HG02885 (cell line): ENCODE results near the gene PHKB.

Experiments used
- ATAC-seq: cut with Tn5 transposase; IDR thresholded peaks from one replicate; pipeline ENCODE4 v1.9.1; 2021; ENCODE audit warnings: mild to moderate bottlenecking; ENCODE audit not compliant: unreplicated experiment, poor library complexity

PHKB gene

GRCh38 chr16:47611848-47612493 lies 150.8 kb downstream of the PHKB start:
- no peak for ATAC-seq

DNA sequence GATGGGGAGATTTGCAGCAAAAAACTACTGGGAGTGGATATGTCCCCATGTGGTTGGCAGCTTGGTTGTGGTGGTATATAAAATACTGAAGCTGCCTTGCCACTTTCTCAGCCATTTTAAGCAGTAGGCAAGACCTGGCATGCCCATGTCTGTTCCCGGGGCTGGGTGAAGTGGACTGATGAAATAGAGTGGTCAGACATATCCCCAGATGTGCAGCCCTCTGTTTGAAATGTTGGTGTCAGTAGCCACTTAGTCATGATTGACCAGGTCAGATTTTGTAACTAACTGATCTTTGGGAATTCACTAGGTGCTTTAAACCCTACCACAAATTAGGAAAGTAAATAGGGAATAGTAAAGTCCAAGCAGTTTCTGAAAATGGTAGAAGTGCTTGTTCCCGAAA lies 151.6 kb downstream of the PHKB start:
- no peak for ATAC-seq

DNA sequence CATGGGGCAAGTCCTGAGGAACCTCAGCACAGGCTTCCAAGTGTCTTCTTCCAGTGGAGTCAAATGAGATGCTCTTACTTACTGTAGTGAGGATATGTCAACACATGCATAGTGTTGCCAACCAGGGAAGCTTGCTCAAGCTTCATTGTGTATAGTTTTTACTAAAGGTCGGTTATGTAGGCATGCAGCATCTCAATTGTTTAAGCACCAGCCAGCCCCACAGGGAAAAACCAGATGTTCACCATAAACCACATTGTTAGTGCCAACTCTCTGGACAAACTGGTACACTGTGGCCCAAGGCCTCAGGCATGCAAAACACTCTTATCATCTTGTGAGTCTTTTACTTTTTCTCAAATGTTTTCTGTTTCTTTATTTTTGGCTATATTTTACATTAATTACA lies 152.1 kb downstream of the PHKB start:
- no peak for ATAC-seq

GRCh38 chr16:47617732-47618131 lies 156.6 kb downstream of the PHKB start:
- no peak for ATAC-seq

GRCh38 chr16:47622451-47623176 lies 161.5 kb downstream of the PHKB start:
- no peak for ATAC-seq

GRCh38 chr16:47624563-47624962 lies 163.4 kb downstream of the PHKB start:
- ATAC-seq: no peak

- ATAC-seq: no peak
These were observed 164.0 kb downstream of the PHKB start for GRCh38 chr16:47625115-47625567.

DNA sequence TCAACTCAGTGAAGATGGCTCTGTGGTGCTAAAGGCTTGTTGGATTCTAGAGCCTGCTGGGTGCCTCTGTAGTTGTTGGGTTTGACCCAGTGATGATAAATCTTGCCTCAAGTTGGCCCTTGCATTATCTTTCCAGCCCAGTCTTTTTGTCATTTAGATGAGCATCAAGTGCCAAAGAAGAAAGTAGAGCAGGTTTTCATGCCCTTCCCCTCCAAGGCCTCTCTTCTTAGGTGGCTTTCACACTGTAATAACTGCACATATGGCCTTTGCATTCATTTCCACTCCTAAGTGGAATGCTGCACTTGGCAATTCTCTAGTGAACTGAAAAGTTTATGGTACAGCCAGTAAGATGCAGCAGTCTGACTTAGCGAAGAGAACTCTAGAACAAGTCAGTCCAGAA lies 165.1 kb downstream of the PHKB start:
- ATAC-seq: no peak

DNA sequence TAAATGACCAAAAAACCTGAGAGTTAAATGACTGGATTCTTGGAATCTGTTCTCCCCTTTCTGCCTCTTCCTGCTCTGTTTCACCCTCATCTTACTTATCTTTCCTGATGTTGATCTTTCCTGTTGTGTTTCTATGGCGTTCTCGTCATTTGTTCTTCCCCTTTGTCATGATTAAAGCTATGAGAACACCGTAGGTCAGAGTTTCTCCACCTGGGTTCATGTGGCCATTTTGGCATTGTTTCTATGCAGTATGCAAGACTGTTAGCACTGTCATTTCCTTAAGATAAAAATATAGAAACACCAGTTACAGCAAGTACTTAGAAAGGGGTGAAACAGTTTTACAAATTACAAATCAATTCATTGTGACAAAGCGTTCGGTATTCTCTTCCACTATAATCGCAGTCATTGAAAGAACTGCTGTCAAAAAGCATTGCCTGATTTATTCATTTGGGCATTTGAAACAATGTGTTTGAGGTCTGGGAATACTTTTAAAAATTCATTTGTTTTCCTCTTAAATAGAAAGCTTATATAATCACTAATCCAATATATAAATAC lies 166.0 kb downstream of the PHKB start:
- ATAC-seq: no peak

- no peak for ATAC-seq
These were observed 166.6 kb downstream of the PHKB start for GRCh38 chr16:47627721-47628120.

DNA sequence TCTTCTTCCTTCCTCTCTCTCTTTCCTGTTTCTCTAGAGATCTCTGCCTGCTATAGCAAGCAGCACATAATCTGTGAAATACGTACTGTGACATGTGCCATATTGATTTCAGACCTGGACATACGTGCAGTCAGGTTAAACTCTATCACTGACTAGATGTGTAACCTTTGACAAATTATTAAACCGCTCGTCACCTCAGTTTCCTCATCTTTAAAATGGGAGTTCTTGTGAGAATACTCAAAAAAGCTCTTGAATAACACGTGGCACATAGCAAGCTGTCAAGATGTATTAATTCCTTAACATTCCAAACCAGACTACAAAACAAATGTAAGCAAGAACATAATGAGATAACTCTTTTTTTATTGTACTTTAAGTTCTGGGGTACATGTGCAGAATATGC lies 170.0 kb downstream of the PHKB start:
- ATAC-seq: no peak

DNA sequence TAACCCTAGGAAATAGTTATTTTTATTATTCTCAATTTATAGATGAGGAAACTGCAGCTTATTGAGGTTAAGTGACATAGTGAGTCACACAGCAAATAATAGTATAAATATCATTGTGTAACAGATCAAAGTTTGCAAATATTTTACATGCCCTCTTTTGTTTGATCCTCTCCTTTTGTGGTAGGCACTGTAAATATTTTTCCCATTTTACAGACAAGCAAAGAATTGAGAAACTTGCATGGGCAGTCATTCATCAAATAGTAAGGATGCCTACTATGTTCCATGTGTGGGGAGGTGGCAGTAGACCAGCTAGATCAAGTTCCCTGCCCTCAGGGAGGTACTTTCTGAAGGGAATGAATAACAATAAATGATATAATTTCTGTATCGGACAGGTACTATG lies 173.0 kb downstream of the PHKB start:
- no peak for ATAC-seq

DNA sequence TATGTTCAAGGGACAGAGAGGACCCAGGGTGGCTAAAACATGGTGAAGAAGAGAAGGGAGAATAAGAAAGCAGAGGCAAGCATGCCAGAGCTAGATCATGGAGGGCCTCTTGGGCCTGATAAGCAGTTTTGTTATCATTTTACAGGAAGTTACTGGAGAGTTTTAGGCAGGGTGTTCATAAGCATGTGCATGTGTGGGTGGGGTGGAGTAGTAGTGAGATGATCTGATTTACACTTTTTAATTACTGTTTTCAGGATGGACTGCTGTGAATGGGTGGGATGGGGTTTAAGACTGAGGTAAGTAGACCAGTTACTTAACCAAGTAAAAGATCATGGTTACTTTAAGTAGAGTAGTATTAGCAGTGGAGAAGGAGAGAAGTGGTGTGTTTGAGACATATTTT lies 173.6 kb downstream of the PHKB start:
- ATAC-seq: no peak

GRCh38 chr16:47636501-47637099 lies 175.5 kb downstream of the PHKB start:
- ATAC-seq: no peak

DNA sequence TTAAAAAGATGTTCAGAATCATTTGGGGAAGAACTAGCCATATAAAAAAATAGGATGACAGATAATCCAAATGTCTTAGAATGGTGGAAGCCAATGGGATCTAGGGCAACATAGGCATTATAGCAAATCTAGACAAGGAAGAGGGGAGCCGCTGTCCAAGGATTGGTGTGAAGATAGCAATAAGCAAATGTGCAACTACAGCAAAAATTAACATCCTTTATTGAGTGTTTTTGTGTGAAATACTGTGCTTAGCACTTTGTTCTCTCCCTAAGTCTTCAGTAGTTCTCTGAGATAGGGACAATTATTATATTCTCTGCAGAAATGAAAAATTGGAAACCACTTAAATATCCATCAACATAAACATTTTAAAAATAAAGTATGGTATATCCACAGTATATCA lies 177.0 kb downstream of the PHKB start:
- ATAC-seq: no peak

DNA sequence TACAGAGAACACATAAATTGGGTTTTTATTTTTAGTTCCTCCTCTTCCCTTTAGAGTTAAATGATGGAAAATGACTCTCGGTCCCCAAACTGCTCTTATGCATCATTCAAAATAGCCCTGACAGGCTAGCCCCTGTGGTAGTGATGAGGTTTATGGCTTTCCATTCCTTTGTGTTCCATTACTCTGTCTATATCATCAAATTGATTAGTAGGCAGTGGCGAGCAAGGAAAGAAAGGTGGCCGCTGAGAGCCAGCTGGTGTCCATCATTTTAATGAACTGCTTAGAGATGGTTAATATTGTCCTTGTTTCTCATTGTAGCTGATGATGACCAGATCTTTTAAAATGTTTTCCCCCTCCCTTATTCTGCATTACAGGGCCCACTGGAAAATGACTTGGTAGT lies 179.5 kb downstream of the PHKB start:
- ATAC-seq: no peak

DNA sequence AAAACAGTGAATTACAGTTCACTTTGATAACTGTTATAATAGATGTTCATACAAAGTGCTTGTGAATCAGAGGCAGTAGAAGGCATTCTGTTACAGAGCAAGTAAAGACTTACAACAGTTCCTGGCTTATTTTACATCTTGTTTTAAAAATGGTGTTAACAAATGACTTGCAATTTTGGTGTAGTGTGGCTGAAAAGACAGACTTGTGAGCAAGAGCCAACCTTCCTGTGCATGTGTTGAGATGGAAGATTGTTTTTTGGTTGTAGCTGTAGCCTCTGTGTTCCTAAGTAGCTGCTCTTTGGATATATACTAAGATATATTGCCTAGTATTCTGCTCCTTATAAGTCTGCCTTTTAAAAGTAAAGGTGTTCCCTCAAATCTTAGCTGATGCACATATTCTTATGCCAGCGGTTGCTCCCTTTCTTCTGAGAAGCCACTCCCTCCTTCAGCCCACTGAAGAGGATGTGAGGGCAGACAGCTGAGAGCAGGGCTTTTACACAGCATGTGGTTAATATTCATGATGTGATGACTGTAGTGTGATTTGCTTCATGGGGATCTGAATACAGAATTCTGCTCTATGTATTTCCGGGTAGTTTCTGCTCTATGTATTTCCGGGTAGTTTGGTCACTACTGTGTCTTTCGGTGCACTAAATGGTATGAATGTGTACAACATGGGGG lies 182.3 kb downstream of the PHKB start:
- no peak for ATAC-seq

DNA sequence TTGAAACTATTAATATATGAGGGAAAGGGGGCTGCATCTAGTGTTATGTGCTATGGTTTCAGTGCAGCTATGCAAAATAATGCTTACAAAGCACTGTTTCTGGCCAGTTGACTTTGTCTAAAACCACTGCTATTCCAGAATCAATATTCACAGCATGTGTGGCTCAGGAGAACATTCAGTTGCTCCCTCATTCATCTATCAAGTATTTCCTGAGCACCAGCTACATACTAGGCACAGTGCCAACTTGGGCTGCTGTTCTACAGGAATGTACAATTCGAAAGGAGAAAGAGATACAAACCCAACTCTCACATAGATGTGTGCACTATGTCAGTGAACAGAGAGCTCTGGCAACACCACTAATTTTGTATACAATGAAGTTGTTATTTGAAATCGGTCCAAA lies 183.0 kb downstream of the PHKB start:
- no peak for ATAC-seq

GRCh38 chr16:47644661-47645060 lies 183.5 kb downstream of the PHKB start:
- no peak for ATAC-seq

DNA sequence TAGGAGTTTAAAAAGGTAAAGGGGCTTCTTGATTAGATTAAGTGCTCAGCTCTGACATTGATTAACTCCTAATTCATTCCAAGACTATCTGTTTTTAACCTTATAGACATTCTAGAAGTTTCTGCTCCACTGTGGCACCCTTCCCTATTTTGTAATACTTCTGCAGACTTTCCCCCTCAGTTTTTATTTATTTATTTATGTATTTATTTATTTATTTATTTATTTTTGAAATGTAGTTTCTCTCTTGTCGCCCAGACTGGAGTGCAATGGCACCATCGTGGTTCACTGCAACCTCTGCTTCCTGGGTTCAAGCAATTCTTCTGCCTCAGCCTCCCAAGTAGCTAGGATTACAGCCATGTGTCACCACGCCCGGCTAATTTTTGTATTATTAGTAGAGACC lies 185.8 kb downstream of the PHKB start:
- ATAC-seq: no peak

DNA sequence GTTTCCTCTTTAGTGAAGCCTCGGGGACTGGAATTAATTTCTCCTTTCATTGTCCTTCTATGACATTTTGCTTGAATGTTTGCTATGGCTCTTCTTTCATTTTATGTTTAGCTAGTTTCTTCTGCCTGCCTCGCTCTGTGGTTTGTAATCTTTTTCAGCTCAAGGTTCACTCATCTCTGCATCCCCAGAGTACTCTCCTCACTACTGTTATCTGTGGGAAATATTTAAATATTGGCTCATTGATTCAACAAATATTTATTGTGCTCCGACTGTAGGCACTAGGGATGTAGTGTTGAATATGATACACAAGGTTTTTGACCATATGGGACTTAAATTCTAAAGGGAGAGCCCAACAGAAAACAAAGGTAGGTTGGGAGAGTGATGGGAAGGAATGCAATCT lies 195.9 kb downstream of the PHKB start:
- ATAC-seq: no peak
